GM18499 (cell line): ENCODE data around the gene LHFPL2.
"Not testable (repeated sequence)": the region's sequence is repeated elsewhere in the genome, so short reads cannot be mapped to it uniquely, and the experiment has no call there.

Source experiments
- ATAC-seq: cut with Tn5 transposase; IDR thresholded peaks from one replicate; pipeline ENCODE4 v1.9.1; 2021; ENCODE audit warnings: moderate number of reproducible peaks; ENCODE audit not compliant: insufficient read depth, unreplicated experiment

The LHFPL2 gene

DNA sequence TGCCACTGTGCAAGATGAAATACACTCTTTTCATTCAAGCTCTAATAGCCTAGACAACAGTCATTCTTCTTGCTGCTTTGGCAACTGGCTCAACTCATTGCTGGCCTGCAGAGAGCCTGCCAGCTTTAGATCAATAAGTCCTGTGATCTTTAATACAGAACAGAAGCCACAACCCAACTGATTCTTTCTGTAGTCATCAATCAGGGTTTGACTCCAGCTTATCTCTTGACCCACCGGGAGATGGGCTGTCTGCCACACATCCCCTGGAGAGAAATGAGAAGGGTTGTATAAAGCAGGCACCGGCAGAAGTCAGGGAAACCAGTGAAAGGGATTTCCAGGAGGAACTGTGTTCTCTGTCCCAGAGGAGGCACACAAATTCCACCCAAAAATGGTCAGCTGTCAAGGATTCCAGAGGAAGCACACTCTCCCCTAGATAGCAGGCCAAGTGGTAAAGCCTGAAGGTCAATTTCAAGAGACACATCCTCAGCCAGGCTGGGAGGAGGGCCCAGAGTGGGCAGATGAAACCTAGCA, 24.5 kb downstream of the LHFPL2 start:
- no peak for ATAC-seq

DNA sequence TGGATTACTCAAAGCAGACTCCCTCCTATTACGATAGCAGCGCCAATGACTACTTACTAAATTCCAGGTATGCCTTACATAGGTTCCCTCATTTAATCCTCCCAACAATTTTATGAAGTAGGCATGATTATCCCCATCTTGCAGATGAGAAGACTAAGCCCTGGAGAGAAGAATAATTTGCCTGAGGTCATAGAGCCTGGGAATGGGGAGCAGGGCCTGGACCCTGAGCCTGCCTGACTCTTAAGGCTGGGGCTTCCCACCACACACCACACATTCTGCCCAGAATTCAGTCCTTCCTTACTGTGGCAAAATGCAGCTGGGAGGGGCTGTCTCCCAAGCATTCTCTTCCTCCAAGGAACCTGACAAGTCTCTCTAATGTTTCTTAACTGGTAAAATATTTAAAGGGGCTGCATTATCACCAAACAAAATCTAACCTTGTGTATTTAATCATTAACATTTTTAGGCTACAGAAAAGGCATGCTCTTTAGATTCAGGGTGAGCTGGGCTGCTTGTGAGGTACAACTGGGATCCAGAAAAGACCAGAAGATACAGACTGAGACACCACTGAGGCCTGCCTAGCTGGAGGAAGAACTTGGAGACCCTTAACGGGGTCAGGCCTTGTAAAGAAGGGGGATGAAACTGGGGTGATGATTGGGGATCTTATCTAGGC, 26.1 kb downstream of the LHFPL2 start:
- ATAC-seq, result no peak

DNA sequence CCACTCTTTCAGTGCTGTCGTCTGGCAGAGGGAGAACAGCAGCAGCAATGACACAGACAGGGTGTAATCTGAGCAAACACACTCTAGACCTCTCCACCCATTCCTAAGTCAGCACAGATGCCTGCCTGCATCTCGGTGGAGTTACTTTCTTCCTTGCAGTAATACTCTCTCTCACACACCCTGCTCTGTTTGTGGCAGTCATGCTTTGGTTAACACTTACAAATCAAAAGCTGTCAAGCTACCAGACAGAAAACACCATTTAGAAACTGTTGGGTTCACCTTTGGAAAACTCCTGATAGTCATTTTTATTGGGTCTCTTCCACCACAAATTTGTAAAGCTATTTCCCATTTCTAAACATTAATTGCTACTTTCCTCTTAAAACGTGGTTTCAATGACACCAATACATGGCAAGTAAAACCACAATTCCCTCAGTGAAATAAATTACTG, 27.3 kb downstream of the LHFPL2 start:
- ATAC-seq, result no peak

DNA sequence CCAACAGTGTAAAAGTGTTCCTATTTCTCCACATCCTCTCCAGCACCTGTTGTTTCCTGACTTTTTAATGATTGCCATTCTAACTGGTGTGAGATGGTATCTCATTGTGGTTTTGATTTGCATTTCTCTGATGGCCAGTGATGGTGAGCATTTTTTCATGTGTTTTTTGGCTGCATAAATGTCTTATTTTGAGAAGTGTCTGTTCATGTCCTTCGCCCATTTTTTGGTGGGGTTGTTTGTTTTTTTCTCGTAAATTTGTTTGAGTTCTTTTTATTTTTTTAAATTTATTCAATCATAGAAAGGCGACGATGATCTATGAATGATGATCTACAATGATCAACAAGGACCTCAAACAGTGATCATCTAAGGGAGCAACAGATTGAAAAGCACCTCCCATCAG, 28.5 kb downstream of the LHFPL2 start:
- ATAC-seq, result not testable (repeated sequence)

DNA sequence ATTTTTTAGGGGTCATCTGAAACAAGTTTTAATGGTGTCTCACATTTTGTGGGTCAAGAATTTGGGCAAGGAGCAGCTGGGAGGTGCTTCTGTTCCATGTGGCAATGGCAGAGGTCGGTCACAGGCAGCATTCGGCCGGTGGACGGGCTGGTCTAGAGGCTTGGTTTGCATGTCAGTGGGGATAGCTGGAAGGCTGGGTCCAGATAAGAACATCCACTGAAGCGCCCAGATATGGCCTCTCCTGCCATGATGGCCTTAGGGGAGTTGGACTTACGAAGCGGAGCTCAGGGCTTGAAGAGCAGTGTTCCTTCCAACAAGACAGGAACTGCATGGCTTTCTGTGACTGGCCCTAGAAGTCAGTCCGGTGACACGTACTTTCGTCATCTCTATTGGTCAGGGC, 30.3 kb downstream of the LHFPL2 start:
- ATAC-seq, result no peak

DNA sequence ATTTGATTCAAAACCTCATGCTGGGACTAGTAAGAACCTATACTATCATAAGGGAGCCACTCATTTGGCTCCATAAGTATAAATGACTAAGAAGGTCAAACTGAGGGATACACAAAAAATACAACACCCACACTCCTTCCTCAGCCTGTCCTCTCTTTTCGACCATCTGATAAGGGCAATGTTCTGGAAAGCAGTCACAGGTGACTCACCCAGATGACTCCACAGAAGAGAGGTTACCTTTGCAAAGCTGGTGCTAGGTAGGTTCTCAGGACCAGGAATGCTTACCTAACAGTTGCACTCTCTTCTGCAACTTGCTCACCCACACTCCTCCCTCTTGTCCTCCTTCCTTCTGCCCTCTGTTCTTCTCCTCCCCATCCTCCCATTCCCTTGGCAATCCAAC, 32.9 kb downstream of the LHFPL2 start:
- no peak for ATAC-seq

DNA sequence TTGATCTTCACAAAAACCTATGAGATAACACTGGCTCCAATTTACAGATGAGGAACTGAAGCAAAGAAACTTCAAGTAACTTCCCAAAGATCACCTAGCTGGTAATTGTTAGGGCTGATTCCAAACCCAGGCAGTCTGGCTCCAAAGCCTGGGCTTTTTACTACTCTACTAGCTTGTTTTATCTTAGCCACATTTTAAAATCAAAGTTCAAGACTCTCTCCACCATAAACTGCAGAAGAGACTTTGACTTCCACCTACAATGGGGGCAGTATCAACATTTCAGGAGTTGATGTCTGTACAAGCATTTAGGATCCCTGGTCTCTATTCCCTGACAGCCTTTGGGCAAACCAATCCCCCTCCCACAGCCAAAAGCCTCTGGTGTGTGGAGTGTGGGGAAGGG, 33.8 kb downstream of the LHFPL2 start:
- ATAC-seq, result no peak

DNA sequence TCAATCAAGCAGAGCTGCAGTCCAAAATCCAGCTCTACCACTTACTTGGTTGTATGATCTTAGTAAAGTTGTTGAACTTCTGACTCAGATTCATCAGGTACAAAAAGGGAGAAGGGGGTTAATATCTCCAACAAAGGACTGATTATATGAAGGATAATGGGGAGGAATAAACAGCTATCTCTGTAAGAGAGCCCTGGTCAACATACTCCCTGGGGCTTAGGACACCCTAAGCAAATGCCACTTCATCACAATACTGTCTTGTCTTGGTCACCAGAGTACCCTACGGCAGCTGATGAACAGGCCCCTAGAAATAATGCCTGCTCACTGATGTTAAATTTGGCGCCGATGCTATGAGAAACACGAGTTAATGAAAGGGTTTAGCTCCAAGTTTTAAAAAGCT, 34.8 kb downstream of the LHFPL2 start:
- ATAC-seq, result no peak

DNA sequence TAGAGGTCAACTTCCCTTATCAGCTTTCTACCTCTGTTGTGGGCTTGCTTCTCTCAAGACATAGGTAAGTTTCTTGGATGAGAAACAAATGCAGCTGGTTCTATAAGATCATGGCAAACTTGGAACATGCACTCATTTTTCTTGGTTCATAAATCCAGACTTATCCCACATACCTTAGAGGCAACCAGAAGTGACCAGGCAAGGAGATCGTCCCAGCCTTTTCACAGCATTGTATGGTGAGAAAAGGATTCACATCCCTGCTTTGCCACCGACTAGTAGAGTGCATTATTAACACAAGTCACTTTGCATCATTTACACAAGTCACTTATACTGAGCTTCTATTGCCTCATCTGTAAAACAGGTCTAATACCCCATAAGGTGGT, 35.4 kb downstream of the LHFPL2 start:
- ATAC-seq, result no peak

DNA sequence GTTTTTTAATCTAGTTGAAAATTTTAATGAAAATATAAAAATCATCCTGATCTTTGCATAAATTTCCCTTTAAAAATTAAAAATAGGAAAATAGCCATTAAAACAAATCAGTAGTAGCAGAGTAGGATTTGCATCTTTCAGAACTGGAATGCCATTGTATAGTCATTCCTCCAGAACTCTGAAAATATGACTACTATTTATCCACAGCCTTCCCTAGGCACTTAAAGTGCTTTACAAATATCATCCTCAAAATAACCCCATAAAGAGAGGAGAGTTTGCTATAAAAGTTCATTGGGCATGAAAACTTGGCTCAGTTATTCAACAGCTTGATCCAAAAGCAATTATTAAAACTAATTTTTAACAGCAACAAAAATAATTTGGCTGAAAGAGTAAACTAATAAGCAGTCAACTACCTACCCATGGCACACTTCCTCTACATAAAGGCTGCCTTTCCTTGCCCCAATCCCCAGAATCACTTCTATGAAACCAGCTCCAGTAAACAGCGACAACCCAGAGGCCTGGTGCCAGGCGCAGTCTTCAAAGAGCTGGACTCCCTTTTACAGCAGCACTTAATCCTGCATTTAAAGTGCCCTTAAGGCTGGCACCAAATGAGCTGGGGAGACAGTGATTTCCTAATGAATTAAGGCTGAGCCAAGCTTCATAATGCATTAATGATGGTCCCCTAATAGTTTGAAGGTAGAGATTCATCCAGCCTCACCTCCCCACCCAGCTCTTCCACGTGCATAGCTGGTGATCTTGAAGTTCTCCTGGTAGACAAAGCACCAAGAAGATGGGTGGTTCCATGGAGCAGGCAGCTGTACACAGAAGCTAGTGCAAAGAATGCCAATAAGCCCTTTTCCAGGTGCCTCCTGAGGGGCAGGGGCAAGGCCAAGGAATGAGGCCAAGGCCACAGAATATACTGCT, 36.1 kb downstream of the LHFPL2 start:
- ATAC-seq, result no peak

DNA sequence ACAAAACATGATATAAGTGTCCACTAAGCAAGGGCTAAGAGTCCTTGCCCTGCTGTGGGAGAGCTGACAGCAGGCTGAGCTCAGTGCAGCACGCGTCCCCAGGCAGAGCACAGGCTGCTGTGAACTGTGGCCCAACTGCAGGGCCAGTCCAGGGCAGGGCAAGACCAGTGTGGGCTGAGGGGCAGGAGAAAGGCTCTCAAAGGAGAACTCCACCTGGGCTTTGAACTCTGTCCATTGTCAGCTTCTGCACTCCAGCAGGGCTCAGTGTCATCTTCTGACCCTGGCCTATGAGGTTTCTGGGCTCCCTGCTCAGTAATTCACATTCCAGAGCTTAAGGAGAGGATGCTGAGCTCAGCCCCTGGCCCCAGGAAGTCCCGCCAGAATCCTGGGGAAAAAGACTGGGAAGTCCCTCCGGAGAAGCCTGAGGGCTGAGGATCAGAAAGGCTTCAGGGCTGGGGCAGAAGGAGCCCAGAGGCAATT, 37.4 kb downstream of the LHFPL2 start:
- no peak for ATAC-seq

DNA sequence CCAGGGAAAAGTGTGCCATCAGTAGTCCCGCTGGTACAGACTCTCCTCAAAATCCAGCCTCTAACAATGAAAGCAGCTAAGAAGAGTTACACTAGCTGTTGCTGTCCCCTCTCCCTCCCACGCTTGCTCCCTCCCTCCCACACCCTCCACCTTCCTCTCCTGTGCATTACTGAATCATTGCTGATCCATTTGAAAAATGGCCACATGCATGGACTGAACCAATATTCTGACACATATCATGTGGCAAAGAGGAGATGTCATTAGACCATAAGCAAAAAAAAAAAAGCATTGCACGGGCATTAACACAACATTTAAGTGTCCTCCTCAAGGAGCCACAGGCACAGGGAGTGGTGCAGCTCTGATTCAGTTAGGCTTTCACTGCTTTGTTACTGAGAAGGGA, 37.9 kb downstream of the LHFPL2 start:
- ATAC-seq, result no peak

DNA sequence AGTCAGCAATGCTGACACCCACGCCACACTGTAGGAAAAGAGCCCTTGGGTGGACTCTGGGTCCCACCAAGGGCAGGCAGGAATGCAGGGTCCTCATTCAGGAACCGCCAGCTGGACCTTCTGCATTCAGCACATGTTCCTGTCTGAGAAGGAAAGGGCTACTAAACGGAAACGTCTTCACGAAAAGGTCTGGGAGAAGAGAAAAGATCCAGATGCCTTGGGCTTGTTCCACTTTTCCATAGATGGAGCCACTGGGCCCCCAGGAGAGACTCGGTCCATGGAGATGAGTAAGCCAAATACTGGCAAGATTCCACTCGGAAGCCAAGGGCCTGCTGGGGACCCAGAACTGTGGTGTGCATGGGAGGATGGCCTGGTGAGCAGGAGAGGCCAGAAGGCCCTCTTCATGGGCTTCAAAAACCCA, 38.4 kb downstream of the LHFPL2 start:
- no peak for ATAC-seq

DNA sequence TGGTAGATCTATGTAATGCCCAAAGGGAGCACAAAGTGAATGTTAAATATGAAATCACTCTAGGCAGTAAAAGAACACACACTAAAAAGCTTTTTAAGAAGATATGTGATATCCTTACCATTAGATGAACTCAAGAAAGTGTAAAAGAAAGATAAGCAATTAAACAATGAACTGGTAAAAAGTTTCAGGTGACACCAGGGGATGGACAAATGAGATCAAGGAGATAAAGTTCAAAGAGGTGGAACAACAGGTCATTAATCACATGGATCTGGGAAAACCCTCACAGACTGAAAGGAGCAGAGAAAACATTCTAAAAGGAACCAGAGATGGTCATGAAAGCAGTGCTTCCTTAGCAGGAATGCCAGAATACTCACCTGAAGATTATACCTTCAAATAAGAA, 40.7 kb downstream of the LHFPL2 start:
- no peak for ATAC-seq

DNA sequence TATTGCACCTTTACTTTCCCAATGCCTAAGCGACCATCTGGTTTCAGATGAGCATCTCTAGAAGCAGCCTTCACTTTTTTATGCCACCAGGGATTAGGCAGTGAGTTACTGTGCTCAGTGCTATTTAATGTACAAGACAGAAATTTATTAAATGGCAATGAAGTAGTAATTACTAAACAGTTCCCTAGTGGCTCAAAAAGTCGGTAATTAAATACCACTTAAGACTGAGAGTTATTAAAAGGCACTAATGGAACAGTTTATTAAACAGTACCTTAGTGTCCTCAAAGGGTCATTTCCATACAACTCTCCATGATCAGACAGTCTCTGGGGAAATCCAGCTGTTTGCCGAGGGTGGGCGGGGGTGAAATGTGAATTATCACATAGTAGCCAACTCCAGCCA, 42.3 kb downstream of the LHFPL2 start:
- ATAC-seq, result no peak

DNA sequence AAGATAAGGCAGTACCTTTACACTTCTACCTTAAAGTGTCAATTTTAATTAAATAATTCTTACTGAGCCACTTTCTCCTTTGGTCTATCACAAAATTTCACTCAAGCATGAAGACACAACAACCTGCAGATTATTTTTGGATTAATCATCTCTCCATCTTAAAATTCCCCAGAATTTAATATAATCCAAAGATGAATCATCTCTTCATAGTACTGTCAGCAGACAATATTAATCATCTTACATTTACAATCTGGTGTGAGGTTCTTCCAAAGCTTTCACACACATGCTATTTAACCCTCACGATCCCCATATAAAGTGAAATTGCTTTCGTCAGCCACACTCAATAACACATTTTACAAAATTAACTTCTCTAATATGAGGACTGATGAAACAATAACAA, 43.0 kb downstream of the LHFPL2 start:
- no peak for ATAC-seq

DNA sequence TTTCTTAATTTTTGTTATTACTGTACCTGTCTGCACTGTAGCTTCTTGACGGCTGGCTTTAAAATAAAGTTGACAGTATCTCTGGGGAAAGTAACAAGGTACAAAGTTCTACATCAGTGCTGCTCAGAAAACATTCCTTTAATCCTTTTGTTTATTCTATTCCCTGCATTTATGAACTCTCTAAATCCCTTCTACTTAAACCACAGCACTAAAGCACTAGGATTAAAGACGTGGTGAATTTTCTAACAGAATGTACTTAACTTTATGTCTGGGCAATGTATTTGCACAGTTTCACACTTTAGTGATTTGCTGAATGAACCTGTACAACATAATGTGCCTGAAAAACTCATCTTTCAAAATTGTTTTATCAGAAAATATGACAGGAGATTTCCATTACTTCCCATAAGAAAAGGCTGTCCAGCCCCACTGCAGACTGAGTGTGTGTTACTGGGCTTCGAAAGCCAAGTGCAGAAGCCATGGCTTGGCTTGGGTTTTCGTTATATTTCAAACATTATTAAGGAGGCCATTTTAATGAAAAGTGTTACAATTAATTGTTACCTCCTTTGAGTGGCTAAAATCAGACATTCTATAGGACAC, 43.8 kb downstream of the LHFPL2 start:
- no peak for ATAC-seq

DNA sequence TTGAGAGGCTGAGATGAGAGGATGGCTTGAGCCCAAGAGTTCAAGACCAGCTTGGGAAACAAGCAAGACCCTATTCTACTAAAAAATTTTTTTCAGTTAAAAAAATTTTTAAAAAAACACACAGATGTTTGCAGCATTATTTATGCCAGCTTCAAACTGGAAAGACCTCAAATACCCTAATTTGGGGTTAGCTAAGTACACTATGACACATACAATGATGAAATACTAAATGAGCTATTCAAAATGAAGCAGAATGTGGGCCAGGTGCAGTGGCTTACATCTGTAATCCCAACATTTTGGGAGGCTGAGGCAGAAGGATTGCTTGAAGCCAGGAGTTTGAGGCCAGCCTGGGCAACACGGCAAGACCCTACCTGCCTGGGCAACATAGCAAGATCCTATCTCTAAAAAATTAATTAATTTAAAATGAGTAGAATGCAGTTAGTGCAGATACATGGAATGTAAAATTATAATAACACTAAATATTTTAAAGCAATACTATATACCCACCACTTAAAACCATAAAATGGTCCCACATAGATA, 44.9 kb downstream of the LHFPL2 start:
- ATAC-seq, result no peak

DNA sequence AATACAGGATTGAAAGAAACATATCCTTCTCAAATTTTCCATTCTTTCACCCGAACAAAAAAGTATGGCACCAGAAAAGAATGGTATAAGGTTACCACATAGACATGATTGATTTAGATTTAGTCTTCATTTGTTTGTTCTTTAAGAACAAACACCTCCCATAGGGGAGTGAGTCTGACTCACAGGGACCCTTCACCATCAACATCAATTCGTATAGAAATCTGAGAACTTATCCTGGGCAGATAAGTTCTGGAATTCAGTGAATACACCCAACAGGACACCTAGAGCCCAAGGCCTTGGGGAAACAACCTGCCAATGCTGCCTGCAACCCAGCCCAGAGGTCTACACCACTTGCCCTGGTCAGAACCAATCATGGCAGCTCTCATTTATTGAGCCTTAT, 46.2 kb downstream of the LHFPL2 start:
- no peak for ATAC-seq

DNA sequence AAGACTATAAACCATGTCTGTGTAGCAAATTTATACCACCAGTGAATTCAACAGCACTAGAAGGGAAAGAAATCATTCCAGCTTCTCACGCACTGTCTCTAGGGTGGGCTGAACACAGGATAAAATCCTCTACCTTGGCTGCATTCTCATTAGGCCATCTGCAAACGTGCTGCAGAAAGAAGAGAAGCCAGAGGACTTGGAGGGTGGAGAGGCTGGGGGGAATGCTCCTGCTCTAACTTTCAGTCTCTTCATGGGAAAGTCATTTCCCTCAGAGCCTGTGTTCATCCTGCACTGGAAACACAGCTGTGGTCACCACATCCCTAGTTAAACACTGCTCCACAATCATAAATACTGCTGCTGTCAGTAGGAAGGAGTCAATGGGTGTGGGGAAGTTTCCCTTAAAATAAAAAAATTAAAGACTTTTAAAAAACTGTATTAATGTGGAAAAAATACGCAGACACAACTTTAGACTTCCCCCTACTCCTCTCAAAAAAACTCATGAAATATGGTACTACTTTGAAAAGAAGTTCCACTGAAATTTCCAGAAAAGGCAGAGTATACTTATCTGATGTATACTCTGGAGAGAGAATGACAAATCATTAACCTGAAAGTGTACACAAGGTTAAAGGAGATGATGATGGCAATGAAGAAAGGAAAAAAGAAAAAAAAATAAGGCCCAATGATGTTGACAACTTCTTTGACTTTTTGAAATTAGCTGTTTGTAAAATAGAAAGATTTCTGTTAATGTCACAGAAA, 46.8 kb downstream of the LHFPL2 start:
- no peak for ATAC-seq
